GDM1 (cell line): ENCODE results near the gene USP47.

Experiments used
- DNase-seq: peaks from one replicate; lab custom pipeline; 2025; lab: John Stamatoyannopoulos, UW

The USP47 gene

GRCh38 chr11:12005061-12005460 is 163.3 kb downstream of the USP47 start:
- no peak for DNase-seq

GRCh38 chr11:12005476-12005875 is 163.7 kb downstream of the USP47 start:
- DNase-seq, result no peak

GRCh38 chr11:12006552-12007229 is 164.9 kb downstream of the USP47 start:
- no peak for DNase-seq

GRCh38 chr11:12007230-12007593 is 165.4 kb downstream of the USP47 start:
- no peak for DNase-seq

- no peak for DNase-seq
Observed at GRCh38 chr11:12007769-12008737, 166.3 kb downstream of the USP47 start, which contains the start of gene DKK3. Gene DKK3, minus strand, starts transcription at chr11:12008626. Its CDS starts 44 bp downstream, at chr11:12008582.
